DMS79 (cell line): ENCODE measurements around the gene FOCAD.

Experiments
- DNase-seq: peaks from one replicate; lab custom pipeline; 2025; lab: John Stamatoyannopoulos, UW

Gene FOCAD

DNA sequence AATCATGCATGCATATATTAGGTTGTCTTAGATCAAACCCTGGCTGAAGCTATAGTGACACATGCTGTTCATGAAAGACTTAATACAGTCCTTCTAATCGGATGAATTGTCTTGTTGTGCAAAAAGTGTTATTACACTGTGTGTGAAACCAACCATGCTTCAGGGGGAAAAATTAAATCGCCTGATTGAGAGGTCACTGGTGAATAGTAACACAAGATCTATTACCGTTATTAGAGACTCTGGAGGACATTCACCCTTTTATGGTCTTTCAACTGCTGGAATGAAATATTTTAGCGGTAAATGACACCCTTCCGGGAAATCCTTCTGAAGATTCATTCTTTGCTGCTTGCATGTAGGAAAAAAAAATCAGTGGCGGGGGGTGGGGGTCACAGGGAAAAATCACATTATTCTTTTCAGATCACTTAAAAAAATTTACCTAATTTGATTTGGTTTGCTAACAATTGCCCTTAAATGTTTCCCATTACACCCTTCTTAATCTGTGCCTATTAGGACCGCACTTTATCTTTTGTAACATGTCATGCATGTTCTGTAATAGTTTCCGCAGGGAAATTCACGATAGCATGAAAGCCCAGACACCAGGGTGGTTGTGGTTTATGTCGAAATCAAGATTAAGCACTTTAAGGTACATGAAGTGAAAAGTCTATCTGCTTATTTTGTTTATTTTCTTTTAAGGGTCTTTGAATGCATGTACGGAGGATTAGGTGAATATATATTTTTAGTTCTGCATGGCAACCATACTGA, 120.6 kb downstream of the FOCAD start:
- peak; percentile 1 for DNase-seq

DNA sequence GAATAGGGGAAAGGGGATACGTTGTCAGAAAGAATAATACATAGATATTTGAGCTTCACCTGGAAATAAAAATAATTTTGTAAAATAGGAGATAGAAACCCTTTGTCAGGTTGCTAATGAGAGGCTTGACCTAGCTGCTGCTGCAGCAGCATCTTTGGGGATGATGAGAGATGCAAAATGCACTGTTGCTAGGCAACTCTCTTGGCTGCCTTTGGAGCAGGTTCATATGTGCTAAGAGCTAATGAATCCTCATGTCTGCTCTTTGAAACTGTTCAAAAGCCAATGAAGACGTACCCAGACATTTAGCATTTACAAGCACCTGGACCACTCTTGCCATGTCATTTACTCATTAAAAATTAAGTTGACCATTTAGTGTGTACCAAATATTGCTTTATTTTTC, 121.7 kb downstream of the FOCAD start:
- DNase-seq: peak; percentile 30

DNA sequence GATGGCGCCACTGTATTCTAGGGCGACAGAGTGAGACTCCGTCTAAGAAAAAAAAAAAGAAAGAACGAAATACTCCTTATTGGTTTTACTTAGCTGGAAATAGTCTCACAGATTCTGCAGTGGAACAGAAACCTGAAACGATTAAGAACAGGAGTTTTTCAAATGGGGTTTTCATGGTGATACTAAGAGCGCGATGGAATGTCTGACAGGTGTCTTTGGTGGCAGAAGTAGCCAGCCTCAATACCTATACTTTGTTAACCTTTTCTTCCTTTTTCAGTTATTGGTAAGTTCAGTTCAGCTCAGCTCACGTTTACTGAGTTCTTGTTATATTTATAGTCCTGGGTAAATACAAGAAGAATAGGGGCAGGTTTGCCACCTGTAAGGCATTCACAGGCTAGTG, 123.9 kb downstream of the FOCAD start:
- DNase-seq: no peak

DNA sequence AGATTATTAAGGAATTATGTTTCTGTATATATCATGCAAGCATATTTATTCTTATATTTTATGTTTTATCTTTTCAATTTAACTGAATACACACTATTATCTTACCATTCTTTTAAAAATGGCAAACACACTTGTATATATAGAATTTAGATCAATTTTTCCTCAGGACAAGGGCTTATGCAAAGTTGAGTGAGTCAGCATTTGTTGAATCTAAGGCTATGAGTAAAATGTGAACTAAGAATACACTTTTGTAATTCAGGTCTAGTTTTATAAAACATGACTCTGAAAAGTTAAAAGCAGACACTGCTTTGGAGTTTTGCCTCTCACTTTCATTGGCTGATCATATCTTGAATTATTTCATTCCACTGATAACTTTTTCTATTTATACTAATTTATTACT, 127.8 kb downstream of the FOCAD start:
- no peak for DNase-seq

- no peak for DNase-seq
Measured at GRCh38 chr9:20815923-20816703, 132.1 kb downstream of the FOCAD start.

DNA sequence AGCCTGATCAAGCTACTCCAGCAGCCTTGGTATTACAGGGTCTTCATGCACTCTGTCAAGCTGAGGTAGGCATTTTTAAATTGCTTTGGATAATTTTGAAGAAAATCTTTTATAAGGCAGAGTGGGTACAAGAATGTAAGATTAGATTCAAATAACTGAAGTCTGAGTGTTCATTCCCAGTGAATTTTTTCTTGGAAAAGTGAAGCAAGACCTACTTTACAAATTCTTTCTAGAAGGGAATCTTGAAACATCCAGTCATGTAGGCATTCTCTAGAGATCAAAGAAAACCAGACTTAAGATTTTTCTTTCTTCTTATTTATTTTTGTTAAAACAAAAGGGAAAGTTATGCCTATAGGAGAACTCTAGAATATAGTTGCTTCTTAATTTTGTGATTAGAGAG, 139.0 kb downstream of the FOCAD start:
- DNase-seq: no peak

- no peak for DNase-seq
Measured at GRCh38 chr9:20831028-20831427, 147.0 kb downstream of the FOCAD start.

DNA sequence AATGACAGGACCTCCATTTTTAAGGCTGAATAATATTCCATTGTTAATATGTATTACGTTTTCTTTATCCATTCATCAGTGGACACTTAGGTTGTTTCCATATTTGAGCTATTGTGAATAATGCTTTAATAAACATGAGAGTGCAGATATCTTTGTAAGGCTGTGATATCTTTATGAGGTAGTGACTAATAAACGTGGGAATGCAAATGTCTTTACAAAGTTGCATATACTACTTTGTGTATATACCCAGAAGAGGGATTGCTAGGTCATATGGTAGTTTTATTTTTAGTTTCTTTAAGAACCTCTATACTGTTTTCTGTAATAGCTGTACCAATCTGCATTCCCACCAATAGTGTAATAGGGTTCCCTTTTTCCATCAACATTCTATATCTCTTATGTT, 148.7 kb downstream of the FOCAD start:
- DNase-seq: no peak

GRCh38 chr9:20835377-20836286, 151.6 kb downstream of the FOCAD start:
- DNase-seq: no peak

- DNase-seq: no peak
Measured at GRCh38 chr9:20837166-20837565, 153.1 kb downstream of the FOCAD start.

DNA sequence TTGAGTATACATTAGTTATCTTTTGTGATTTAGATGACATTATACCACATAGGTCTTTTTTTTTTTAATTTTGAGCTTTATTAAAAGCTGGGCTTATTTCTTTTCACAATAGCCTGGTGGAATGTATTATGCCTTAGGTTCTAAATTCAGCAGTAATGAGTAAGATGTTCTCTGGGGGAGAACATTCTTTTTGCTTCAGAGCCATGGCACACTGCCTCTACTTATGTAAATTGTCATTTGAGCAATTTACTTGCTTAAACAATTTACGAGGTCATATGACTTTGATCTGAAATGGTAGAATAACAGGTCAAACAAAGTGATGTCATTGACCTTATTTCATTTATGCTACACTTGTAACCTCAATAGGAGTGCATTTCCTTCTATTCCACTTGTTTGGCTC, 154.2 kb downstream of the FOCAD start:
- no peak for DNase-seq

DNA sequence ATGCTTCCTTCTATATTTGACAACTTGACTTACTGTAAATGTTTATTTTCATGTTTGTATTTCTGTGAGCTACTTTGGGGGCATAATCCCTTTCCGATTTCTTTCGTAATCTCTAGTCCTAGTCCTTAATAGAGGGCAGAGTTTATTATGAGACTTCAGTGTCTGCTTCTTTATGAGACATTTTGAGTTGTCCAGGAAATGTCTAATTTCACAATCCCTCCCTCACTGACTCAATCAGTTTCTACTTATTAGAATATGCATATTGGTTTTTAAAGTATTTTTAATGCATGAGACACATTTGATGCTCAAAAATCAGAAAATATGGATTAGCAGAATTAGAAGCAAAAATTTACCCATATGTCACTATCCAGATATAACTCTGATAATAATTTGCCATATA, 160.9 kb downstream of the FOCAD start:
- DNase-seq: no peak

- DNase-seq: no peak
Measured at GRCh38 chr9:20848490-20848889, 164.4 kb downstream of the FOCAD start.

- no peak for DNase-seq
Measured at GRCh38 chr9:20853866-20854265, 169.8 kb downstream of the FOCAD start.

GRCh38 chr9:20854444-20854843, 170.4 kb downstream of the FOCAD start:
- no peak for DNase-seq

DNA sequence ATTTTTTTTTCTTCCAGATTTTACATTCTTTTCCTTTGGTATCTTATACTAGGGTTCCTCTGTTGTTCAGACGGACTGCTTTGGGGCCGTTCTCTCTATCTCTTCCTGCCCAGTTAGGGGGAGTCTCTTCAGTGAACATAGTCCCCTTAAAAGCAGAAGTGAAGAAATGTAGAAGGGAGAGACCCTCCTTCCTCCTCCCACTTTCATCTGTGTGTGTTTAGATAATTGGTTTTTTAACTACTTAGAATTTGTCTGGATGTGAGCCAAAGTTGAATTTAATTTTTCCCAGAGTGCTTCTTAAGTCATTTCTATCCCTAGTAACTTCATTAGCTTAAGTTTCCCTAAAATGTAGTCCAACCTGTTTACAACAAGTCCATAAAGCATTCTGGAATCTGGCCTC, 179.9 kb downstream of the FOCAD start:
- DNase-seq: no peak

- no peak for DNase-seq
Measured at GRCh38 chr9:20865347-20865746, 181.3 kb downstream of the FOCAD start.

DNA sequence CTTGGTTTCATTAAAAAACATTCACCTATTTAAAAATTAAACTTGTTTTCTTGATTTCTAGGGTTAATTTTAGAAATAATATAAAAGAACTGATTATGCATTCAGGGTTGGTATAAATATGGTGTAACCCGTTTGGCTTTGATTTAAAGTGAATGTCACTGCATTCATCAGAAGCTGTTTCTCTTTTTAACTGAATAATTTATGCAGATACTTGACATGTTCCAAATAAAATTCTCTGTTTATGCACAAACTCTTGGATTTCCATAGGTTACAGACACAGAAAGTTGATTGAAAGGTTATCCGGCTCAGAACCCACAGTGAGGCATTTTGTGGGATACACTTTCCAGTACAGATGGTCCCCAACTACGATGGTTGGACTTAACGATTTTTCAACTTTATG, 186.1 kb downstream of the FOCAD start:
- DNase-seq: no peak

DNA sequence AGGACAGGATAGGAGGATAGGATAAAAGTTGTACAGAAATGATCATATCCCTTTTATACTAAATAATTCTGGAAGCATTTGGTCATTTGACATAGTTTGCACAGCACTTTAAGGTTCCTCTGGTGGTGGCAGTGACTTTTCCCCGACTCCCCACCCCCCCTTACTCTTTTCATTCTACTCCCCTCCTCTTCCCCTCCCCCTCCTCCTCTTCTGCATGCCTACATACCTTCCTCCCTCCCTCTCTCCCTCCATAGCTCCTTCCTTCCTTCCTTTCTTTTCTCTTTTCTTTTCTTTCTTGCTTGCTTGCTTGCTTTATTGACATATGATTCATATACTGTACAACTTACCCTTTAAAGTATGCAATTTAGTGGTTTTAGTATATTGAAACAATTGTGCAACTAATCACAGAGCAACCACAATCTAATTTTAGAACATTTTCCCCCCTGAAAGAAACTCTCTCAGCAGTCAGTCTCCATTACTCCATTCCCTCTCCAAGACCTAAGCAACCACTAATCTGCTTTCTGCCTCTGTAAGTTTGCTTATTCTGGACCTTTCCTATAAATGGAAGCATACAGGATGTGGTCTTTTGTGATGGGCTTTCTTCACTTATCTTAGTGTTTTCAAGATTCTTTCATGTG, 188.4 kb downstream of the FOCAD start:
- DNase-seq: no peak

DNA sequence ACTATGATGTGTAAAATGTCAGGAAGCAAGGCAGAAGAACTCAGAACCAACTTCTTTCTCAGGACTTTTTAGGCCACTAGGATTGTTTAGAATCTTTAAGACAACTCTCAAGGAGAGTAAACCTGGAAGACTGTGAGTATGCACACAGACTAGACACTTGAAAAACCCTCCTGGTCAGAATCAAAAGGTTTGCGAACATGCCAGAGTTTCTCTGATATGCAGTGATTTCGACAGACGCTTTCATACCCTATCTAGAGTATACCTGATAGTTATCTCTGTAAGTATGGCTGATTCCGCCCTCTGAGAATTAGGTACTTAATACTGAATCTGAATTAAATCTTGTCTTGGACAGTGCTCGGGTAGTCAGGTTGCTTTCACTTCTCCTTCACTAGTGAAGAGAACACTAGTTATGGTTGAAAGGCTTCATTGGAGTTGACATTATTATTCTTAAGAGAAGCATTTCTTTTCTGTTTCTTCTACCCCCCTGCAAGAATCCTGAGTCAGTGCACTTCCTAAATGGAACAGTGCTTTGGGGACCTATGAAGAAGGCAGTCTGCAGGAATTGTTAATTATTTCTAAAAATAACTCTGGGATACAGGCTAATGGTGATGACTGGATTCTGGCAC, 189.3 kb downstream of the FOCAD start:
- no peak for DNase-seq

DNA sequence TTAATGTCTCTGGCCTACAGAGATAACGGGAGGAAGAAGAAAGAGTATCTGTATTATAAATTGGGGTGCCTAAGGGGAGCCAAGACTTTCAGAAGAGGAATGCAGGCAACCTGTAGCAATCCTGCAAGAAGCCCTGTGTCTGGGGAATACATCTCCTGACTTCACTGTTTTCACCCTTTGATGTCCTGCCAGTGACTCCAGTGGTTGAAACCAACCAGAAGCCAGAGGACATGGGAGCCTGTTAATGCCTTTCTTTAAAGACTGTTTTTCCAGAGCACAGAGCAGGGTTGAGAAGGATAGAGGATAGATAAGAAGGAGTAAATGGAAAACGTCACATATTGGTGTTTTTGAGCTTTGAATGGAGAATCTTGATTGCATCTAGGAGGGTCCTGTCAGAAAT, 196.2 kb downstream of the FOCAD start:
- DNase-seq: no peak

DNA sequence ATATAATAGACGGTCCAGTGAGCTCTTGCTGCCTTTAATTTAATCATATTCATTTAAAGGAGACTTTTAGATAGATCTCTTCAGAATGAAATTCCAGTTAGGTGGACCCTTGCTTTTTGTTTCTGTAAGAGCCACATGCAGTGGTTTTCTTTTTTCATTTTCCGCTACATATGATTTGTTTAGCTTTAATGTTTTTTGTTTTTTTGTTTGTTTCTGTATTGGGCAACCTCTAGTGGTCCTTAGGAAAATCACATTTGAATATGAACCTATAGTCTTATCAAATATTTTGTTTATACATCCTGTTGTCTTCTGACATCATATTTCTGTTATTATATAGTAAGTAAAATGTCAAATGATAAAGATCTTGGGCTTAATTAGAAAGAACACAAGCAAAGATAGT, 196.6 kb downstream of the FOCAD start:
- no peak for DNase-seq
